Hematopoietic multipotent progenitor cell treated with erythropoietin and hydrocortisone succinate and interleukin-3 and kit ligand, for 17 days (in vitro differentiated cells): ENCODE measurements around the gene CACNA2D1.
"Not testable (repeated sequence)": the region's sequence is repeated elsewhere in the genome, so short reads cannot be mapped to it uniquely, and the experiment has no call there.

ENCODE experiments used
- DNase-seq: peaks from one replicate; pipeline ENCODE4 v3.0.0-alpha.2; 2015; ENCODE audit warnings: low spot score

Gene CACNA2D1

DNA sequence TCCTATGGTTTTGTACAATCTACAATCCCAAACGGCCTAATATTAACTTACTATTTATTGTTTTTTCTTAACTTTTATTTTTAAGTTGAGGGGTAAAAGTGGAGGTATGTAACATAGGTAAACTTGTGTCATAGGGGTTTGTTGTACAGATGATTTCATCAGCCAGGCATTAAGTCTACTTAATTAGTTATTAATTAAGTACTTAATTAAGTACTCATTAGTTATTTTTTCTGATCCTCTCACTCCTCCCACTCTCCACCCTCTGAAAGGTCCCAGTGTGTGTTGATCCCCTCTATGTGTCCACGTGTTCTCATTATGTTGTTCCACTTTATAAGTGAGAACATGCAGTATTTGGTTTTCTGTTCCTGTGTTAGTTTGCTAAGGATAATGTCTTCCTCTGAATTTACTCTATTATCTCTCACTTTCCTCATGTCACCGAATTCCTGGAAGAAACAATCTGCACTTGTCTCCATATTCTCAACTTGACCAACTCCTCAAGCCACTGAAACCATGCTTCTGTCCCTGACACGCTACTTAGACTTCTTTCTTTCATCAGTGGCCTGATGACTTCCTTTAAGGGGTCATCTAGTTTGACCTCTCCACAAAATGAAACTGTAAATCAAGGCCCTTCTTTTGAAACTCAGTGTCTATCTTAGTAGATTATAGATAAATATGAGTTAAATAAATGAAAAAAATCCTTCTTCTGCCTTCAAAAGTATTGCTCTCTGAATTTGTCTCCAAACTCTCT is 9.1 kb downstream of the CACNA2D1 start:
- no peak for DNase-seq

DNA sequence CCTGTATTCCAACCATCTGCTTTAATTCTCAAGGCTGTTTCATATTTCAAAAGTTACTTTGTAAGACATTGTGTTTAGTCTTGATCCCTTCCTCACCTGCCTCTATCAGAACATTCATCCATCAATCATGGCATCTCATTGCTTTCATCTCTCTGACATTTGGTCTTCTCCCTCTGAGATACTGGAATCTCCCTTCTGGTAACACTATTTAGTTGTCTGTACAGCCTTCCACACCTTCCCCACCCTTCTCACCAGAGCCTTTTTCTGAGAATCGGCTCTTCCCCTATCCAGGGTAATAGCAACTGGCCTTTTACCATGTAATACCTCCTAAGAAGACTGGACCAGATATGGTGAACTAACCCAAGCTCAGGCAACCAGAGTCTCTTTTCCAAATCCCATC is 10.1 kb downstream of the CACNA2D1 start:
- DNase-seq, result no peak

DNA sequence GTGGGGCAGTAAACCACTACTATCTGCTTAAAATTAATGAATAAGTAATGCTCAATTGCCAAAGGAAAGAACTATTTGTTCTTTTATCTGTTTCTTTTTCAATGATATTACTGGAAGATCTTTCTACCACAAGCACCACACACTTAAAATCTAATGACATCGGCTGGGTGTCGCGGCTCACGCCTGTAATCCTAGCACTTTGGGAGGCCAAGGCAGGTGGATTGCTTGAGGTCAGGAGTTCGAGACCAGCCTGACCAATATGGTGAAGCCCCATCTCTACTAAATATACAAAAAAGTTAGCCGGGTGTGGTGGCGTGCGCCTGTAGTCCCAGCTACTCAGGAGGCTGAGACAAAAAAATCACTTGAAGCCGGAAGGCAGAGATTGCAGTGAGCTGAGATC is 10.8 kb downstream of the CACNA2D1 start:
- DNase-seq, result not testable (repeated sequence)

DNA sequence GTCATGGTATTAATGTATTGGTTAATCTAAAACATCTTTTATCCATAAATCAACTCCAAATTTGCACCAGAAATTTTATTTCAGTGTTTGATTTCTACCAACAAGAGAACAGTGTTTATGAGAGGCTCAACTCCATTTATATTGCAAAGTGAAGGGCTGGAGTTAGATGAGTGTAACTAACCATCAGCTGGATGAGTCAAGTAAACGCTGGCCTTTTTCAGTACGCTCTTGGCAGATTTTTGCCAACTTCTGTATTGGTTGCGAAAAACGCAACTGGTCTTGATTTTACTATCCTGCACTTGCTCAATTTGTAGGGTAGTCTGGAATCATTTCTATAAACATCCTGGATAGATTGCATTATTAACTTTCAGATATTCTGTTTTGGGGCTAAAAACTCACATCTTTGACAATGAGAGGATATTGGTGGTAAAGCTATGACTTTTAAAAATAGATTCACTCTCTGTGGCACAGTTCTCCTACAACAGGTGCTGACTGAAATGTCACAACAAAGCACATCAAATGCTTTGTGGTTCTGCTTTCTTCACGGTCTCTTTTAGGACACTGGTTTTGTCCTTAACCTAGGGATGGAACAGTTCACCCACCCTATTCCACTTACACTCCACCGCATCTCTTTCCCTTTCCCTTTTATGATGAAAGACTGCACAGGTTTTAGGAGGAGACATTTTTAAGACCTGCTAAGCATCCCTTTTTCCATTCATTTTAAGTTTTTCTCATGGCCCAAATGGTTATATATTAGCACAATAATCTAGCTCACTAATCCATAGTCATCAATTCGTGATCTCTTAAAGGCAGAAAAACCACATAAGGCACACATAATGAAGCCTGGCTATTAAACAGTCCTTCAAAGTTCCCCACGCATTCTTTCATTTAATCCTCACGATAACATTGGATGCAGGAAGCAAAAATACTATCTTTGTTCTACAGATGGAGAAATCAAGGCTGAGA is 12.8 kb downstream of the CACNA2D1 start:
- DNase-seq, result no peak

DNA sequence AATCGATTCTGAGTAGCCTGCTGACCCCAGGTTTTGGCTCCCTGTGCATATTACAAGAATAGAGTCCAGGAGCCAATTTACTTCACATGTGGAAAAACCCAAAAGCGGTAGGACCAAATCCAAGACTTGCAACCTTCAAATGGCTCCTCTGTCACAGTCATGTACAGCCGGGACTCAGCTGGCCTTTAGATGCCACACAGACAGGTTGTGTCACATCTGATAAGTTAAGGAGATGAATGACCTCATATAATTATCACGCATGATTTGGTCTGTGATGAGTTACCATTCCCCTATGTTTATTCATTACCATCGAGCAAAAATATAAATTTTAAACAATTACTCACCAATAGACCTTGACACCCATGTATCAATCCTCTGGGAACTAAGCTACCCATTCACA is 14.2 kb downstream of the CACNA2D1 start:
- DNase-seq, result no peak

DNA sequence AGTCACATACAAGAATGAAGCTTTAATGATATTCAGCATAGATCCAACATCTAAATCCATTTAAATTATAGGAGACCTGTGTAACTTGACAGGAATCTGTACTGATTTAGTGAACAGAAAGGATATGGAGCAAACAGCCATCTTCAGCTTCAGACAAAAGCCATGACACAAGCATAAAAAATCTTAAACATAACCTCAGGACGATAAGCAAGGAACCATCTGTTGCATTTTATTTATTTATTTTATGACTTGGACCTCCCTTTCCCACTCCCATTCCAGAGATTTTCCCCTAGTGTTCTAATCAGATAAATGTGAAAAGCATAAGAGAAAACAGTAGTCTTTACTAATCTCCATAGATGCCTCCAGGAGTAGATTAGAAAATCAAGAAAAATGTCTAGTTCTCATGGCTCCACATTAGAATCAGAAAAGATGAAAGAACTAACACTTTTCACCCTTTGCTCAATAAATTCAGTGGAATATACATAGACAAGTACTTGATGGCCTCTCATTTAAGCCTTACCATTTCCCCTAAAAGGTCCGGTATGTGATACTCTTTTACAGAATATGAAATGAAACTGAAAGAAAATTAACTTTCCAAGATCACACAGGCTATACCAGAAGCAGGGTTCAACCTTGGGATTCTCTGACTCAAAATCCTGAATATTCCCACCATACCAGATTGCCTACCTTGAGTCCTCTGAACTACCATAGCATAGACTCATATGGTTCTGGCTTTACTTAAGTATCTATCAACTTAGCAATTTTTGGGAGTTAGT is 15.2 kb downstream of the CACNA2D1 start:
- DNase-seq, result no peak

DNA sequence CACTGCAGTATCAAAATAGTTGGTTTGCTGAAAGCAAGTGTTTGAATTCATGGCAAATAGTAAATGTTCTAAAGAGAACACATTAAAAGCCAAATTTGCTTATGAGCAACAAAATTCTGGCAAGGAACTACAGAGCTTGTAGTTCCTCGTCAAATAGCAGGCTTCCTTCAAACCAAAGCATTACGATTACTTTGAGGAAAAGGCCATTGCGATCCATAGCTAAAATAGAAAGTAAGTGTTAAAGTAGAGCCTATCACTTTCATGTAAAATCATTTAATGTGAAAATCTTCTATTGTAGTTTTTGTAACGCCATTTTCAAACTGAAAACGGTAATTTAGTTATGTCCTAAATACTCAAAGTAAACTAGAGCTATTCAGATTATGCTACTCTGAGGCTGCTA is 20.1 kb downstream of the CACNA2D1 start:
- no peak for DNase-seq

DNA sequence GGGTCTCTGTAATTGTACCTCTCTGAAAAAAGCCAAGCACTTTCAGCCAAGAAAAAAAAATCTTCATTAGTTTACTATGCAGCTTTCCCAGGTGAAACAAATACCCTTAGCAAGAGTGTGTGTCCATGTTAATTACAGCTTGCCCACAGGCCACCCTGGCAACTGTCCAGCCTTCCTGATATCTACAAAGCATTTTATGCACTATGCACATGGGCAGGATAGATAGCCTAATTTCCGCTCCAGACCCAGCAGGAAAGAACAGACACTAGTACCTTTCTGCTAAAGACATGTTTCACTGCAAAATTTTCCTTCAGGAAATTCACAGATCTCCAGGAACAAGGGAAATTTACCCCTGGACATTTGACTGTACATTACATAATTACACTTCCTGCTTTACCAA is 24.4 kb downstream of the CACNA2D1 start:
- no peak for DNase-seq

DNA sequence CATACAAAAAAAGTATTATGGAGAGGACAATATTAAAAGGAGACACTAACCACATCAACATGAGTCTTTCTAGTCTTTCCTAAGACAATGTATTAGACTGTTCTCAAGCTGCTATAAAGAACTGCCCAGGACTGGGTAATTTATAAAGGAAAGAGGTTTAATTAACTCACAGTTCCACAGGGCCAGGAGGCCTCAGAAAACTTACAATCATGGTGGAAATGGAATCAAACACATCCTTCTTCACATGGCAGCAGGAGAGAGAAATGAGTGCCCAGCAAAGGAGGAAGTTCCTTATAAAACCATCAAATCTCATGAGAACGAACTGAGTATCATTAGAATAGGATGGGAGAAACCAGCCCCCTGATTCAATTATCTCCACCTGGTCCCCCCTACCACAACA is 25.7 kb downstream of the CACNA2D1 start:
- DNase-seq, result no peak

DNA sequence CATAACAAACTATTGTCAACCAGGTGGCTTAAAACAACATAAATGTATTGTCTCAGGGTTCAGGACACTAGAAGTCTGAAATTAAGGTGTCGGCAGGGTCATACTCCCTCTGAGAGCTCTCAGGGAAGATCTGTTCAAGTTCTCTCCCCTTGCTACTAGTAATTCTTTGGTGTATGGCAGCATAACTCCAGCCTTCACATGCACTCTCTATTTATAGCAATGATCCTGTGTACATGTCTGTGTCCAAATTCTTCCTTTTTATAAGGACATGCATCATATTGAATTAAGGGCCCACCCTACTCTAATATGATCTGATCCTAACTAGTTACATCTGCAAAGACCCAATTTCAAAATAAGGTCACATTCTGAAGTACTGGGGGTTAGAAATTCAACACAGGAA is 27.2 kb downstream of the CACNA2D1 start:
- DNase-seq, result no peak

DNA sequence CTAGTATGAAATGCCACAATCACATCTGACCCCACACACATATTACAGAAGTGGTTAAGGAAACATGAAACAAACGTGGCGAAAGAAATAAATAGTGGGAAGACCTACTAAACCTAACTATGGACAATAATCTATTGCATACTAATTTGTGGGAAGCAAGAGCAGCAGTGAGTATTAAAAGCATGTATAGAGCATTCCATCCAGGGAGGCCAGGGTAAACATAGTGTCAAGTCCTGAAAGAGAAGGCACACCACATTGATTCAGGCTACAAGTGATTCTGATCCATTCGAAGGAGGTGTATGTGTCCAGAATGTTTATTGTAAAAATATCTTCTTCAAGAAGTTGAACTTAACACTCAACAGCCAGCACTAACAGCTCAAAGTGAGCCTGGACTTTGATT is 29.2 kb downstream of the CACNA2D1 start:
- no peak for DNase-seq

DNA sequence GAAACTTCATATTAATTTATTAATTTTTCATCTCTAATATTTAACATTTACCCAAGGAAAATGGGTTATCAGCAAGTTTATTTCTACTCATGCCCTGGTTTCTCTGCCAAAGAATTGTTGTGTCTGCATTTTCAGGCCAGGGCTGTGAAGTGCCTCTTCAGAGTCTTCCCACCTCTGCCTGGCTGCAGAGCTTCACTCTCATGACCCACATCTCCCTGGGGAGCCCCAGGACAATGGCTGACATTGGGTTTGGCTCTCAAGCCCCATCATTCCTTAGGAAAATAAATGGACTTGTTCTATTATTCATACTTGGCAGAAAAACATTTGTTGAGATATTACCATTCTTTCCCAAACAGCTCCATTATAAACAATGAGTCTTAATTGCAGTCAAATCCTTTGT is 30.3 kb downstream of the CACNA2D1 start:
- DNase-seq, result no peak

DNA sequence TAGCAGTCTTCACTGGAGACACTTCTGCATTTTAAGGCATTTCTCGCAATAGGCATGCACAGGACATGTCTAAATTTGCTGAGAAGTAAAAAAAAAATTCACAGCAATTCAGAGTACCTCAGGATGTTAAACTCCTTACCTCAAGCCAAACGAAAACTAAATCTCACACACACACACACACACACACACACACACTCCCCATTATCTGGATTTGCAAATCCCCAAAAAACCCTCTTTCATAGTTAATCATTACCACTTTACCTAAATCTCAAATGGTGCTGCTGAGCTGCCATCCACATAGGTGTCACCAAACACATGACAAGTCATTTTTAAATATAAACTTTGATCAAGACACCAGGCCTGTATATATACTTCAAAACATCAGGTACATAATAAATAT is 31.8 kb downstream of the CACNA2D1 start:
- DNase-seq, result no peak

DNA sequence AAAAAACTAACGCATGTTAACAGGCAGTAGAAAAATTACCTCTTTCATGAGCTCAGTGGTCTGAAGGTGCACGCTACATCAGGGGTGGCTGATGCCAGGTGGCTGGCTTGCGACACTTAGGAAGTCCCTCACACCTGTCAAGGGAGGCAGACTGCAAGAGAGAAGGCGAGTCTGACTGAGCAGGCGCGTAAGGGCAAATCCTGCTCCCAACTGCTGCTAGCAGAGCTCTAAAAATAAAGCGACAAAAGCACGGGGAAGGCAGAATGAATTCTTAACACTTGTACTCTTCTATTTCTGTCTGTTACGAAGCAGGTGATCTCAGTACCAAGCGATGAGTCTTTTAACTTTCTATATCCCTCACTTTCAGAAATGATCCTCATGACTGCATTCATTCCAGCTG is 33.1 kb downstream of the CACNA2D1 start:
- no peak for DNase-seq

DNA sequence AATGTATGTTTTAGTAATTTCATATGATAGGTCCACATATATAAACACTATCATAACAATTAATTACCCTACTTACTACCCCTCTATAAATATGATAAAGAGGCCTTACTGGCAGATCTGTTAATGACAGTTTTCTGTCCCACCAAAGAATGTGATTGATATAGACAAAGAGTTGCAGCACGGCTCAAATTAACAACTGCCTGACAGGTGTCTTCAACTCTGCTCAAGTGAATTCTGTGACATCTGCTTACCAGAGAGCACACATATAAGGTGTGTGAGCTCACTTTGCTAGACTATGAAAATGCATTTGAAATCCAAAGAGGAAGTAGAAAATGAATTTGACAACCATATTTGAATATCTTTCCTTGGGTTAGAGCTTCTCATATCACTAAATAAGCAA is 36.6 kb downstream of the CACNA2D1 start:
- no peak for DNase-seq

DNA sequence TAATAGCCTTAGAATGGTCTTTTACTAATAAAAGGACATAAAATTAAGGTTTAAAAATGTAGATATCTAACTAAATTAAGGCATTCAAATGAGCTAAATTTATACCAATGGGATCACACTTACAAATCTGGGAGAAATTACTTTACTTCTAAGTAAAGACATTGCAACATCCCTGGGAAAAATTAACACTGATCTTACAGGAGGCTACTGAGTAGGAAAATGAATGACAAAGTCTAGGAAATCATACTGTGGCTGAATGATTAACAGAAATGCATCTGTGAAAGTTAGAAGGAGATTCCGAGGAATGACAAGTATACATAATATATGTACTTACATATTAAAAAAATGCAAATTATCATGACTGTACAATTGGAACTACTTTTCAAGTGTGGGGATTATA is 38.3 kb downstream of the CACNA2D1 start:
- DNase-seq, result no peak

DNA sequence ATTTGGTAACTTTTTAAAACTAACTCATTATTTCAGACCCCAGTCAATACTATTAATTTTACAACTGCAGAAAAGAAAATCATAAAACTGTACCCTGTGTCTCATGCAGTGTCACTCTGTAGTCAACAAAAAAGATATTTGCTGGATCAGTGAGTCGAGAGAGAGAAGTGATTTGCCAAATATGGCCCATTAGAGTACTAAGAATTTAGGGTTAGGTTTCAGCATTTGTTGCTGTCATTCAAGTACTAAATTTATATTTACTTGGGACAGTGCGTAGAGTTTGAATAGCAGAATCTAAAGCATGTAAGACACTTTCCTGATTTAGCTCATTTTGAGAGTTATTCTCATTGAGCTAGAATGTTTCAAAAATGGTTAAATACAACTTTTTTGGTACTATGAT is 38.9 kb downstream of the CACNA2D1 start:
- no peak for DNase-seq

DNA sequence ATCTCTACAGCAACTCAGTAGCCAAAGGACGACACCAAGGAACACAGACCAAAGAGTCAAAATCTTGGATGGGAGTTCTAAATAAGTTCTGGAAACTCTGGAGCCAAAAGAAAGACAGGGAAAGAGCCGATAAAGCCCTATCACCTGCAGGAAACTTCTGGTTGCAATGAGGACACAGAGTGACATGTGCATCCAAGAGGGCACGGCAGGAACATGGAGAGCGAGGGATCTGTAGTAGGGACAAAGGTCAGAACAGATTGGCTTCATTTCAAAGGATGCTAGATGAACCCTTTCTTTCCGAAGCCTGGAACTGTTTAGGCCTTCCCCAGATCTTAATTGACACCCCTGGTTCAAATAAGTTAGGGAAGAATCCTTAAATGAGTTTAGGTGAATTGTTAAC is 39.5 kb downstream of the CACNA2D1 start:
- DNase-seq, result no peak

DNA sequence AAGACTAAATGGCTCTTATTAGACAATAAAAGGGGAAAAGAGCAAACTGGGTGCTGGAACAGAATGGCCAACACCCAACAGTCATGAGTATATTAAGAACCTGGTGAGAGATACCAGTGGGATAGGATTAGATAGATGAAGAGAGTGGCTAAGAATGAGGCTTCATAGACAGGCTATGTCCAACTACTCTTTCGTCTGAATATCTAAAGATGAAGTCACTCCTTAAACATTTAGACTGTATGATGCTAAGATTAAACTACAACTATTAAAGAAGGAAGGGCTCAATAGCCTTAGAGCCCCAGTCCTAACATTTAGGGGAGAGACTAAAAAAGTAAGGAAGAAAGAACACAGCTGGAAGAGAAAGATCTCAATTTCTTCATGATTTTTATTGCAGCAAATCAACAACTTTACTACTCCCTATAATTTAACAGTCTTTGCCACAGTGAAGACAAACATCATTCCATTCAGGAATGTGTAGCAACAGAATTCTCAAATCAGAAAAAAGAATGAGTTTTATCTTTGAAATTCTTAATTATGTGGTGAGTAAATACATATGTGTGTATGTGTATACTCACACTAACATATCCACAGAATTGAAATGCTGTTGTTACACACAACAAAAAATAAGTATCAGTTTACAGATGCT is 45.6 kb downstream of the CACNA2D1 start:
- DNase-seq, result no peak

DNA sequence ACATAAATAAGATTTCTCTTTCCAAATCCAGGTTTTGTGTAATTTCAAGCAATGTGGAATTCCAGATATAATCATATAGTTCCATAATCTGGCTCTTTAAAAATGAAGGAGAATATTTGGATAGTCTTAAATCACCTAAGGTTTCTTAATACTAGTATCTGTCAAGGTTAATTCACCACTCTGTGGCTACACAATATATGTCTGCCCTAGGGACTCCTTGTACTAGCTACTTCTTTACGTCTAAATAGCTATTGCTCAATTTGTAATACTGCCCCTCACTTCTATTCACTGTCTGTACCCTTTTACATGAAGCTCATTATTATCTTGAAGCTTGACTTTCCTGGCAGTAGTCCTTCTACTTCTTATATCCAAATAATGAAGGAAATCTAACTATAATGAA is 47.2 kb downstream of the CACNA2D1 start:
- DNase-seq, result no peak

DNA sequence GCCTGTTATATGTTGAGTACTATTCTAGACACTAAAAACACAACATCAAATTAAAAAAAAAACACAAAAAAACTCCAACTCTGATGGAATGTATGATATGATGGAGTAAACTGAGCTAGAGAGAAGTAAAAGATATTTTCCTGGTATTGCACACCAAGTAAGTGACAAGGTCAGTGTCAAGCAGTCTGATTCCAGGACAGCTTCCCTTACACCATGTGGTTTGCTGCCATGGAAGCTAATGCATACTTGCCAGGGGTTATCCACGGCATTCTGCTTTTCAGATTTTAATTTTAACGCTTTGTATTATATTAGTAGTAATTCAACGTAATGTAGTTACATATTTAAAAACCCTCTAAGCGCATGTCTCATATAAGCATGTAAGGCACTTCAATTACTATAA is 48.4 kb downstream of the CACNA2D1 start:
- DNase-seq, result no peak

DNA sequence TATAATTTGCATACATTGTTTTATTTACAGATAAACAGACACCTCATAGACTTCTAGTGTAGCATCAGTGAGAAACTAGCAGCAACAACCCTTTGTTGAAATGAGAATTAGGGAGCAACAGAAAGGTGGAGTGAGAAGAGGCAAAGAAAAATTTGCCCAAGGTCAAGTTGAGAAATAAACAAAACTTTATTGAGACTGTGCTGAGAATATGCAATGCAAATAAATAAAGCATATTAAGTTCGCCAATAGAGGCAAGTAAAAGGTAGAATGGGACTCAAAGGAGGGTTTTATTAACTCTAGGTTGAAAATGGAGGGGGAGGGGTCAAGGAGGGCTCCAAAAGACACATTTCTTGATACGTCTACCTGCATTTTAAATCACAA is 49.7 kb downstream of the CACNA2D1 start:
- no peak for DNase-seq
